ENCODE measurements around the gene COX8C. TPM values are rescaled to one million over a fixed set of nuclear protein-coding genes. Genes with fewer than 3 reads are reported as not detected.

The COX8C gene
- total and polyA plus RNA-seq, 2 of the 8 experiments (the other 6 are each of a cell fraction or from before 2014, with no cell fraction given): not detected

DNA sequence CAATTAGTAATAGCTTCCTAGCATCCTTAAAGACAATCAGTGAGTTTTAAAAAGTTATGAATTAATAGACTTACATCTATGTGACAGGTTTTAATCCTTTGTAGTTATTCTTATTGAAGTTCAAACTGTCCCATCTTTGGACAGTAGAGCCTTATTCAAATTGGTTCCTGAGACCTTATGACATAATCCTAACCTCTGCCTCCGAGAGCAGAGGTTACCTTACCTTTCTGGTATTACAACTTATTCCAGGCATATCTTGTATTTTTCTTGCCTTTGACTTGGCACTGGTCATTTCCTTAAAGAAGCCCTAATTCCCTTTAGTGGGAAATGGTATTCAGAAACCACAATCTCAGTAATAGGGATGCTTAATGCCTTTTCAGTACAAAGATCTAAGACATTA lies 35.9 kb upstream of the COX8C start:
- peaks cover 0 to 5% of the 10 kb centered on the region in 2 experiments for H4K20me1 ChIP-seq (replicated peaks in 1 of 2; ENCODE audit: control insufficient read depth in 1 of 2, insufficient read depth in 2 of 2, low read length in 2 of 2)
- POLR2A ChIA-PET (ENCODE audit: partially characterized antibody): no interaction called here
- 90% methylated on average over 1 of the region's 1 CpG; no CpG with 5 or more reads in 1 of the 2 experiments for WGBS, 2 experiments (ENCODE audit: extremely low coverage in 1 of 2, insufficient coverage in 1 of 2, insufficient read length in 1 of 2, insufficient replicate concordance in 2 of 2, low coverage in 1 of 2, low lambda C conversion rate in 2 of 2, missing lambda C conversion rate in 1 of 2)

More for the DNA sequence above, 35.9 kb upstream of the COX8C start:
- Histone ChIP-seq H3K27me3 (replicated peaks in 1 of 4; ENCODE audit: control insufficient read depth in 3 of 4, extremely low read depth in 1 of 4, insufficient read depth in 3 of 4, low read length in 3 of 4) (no peaks in the 10 kb centered on the region), H3K18ac (ENCODE audit: extremely low read depth, low read length) (no peak overlapping the region), H3K23ac (ENCODE audit: insufficient read length) (no peak overlapping the region), H3K4me3 (ENCODE audit: extremely low read depth in 1 of 4, insufficient read depth in 2 of 4, low read depth in 3 of 4, low read length in 4 of 4) (no peak overlapping the region), H4K5ac (ENCODE audit: insufficient read length, low read depth, low read length) (no peak overlapping the region), H2BK120ac (replicated peaks; ENCODE audit: low read depth, low read length) (no peak overlapping the region), H4K91ac (replicated peaks; ENCODE audit: insufficient read length, low read length) (no peak overlapping the region), H3K79me1 (ENCODE audit: low read depth, low read length) (no peaks in the 10 kb centered on the region; the same call in none of the 2 replicates), H2AK5ac (ENCODE audit: low read depth, low read length) (no peak overlapping the region), H3K9ac (replicated peaks in 1 of 4; ENCODE audit: extremely low read depth in 1 of 4, low read depth in 3 of 4, low read length in 3 of 4) (no peak overlapping the region), H3K27ac (ENCODE audit: low read depth, low read length) (no peak overlapping the region), H3K36me3 (ENCODE audit: control insufficient read depth in 2 of 4, insufficient read depth in 4 of 4, low read length in 3 of 4) (no peaks in the 10 kb centered on the region), H3K4me2 (ENCODE audit: insufficient read depth in 1 of 2, low read depth in 2 of 2, low read length in 2 of 2) (no peak overlapping the region), H3K56ac (replicated peaks; ENCODE audit: insufficient read length, low read depth, low read length) (no peak overlapping the region), H3K4ac (replicated peaks; ENCODE audit: insufficient read length, low read depth, low read length) (no peak overlapping the region), H2BK20ac (ENCODE audit: low read length) (no peak overlapping the region), H3K79me2 (ENCODE audit: control insufficient read depth in 1 of 2, insufficient read depth in 2 of 2, low read length in 2 of 2) (peaks cover 4 to 87% of the 10 kb centered on the region in 2 experiments; a peak in 2 of 4 replicates), H2BK15ac (ENCODE audit: low read length) (no peak overlapping the region), H4K8ac (ENCODE audit: extremely low read depth, insufficient read depth, low read length) (no peak overlapping the region), H2BK5ac (ENCODE audit: low read depth, low read length) (no peak overlapping the region), H2BK12ac (ENCODE audit: low read depth, low read length) (no peak overlapping the region), H3K23me2 (ENCODE audit: low read depth, low read length) (no peaks in the 10 kb centered on the region), H3K9me3 (ENCODE audit: insufficient read depth in 2 of 2, low read depth in 1 of 2, low read length in 1 of 2) (no peaks in the 10 kb centered on the region), H3K4me1 (replicated peaks in 1 of 4; ENCODE audit: control insufficient read depth in 3 of 4, insufficient read depth in 4 of 4, low read length in 3 of 4) (no peaks in the 10 kb centered on the region; a peak in 1 of 7 replicates), H2AFZ (ENCODE audit: low read length) (no peak overlapping the region), H3K14ac (ENCODE audit: insufficient read length) (no peak overlapping the region)
- TF ChIP-seq RFX5 (IDR thresholded peaks at IDR 0.05; ENCODE audit: borderline replicate concordance, low read depth, low read length): no peak
- CTCF ChIA-PET (ENCODE audit: partially characterized antibody): interaction anchor here (1.2 kb wide), 1 partner anchor 12 kb away, joined by 3 read pairs; no protein-coding TSS in a partner anchor
- FAIRE-seq (no peak), DNase-seq (ENCODE audit: low read depth in 1 of 2, low spot score in 2 of 2) (no peak)

Data from H1 (cell line).